Fibroblast of pulmonary artery (primary cell): ENCODE data around the gene GRID2.

Source experiments
- DNase-seq: peaks from one replicate; pipeline ENCODE4 v3.0.0-alpha.2; 2010; ENCODE audit warnings: low read depth
- H3K4me3 ChIP-seq: replicated peaks from 2 replicates; pipeline ENCODE4 v1.5.1; 2011; ENCODE audit warnings: low read depth, mild to moderate bottlenecking, control low read depth, low read length, moderate library complexity
- TF ChIP-seq, protein P1 (sequence below): IDR thresholded peaks from 2 replicates; pipeline ENCODE4 v1.5.1; 2011; ENCODE audit warnings: mild to moderate bottlenecking, control low read depth, low read length, inconsistent platforms; ENCODE audit errors: missing control alignments

Gene GRID2

DNA sequence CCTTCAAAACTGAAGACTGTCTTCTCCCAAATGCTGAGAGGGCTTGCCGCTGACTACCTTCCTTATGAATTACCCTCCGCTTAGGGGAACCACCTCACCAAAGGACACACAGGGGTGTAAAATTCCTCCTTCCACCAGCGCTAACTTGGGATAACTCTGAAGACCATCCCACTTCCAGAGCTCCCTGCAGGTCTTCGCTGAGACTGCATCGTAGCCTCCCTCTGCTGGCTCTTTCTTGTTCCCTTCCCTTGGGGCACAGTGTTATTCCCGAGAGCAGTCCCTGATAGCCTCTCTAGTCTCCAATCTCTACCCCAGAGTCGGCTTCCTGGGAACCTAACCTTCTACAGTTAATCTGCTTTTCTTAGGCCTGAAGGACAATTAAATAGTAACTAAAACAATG is 799.3 kb downstream of the GRID2 start:
- TF ChIP-seq, protein P1, sequence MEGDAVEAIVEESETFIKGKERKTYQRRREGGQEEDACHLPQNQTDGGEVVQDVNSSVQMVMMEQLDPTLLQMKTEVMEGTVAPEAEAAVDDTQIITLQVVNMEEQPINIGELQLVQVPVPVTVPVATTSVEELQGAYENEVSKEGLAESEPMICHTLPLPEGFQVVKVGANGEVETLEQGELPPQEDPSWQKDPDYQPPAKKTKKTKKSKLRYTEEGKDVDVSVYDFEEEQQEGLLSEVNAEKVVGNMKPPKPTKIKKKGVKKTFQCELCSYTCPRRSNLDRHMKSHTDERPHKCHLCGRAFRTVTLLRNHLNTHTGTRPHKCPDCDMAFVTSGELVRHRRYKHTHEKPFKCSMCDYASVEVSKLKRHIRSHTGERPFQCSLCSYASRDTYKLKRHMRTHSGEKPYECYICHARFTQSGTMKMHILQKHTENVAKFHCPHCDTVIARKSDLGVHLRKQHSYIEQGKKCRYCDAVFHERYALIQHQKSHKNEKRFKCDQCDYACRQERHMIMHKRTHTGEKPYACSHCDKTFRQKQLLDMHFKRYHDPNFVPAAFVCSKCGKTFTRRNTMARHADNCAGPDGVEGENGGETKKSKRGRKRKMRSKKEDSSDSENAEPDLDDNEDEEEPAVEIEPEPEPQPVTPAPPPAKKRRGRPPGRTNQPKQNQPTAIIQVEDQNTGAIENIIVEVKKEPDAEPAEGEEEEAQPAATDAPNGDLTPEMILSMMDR: no peak
- DNase-seq: no peak
- no peak overlapping the region for H3K4me3 ChIP-seq

DNA sequence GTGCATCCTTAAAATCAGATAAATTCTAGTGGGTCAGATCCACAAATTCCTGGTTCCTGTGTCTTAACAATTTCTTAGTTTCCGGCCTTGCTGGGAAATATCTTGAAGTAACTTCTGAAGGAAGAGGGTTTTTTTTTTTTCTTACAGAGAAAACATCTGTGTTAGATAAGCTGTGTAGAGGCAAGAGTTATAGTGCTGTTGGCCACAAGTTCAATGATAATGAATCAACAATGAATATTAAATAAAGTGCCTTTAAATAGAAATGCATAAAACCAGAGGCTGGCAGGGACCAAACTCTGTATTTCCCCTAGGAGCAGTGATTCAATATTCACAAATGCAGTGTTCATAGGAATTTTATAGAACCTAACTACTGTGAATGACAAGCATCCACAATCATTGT is 812.9 kb downstream of the GRID2 start:
- no peak overlapping the region for H3K4me3 ChIP-seq
- TF ChIP-seq, protein P1: no peak
- DNase-seq: no peak

DNA sequence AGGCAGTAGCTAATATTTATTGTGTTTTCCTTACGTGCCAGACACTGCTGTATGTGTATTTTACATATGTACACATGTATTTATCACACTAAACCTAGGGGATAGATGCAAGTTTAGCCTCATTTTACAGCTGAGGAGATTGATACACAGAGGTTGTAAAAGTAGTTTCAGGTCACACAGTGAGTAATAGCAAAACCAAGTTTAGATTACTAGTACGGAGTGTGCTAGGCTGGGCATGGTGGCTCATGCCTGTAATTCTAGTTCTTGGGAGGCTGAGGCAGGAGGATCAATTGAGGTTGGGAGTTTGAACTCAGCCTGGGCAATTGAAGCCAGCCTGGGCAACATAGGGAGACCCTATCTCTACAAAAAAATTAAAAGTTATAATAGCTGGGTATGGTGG is 823.7 kb downstream of the GRID2 start:
- no peak overlapping the region for H3K4me3 ChIP-seq
- TF ChIP-seq, protein P1: no peak
- DNase-seq: no peak

DNA sequence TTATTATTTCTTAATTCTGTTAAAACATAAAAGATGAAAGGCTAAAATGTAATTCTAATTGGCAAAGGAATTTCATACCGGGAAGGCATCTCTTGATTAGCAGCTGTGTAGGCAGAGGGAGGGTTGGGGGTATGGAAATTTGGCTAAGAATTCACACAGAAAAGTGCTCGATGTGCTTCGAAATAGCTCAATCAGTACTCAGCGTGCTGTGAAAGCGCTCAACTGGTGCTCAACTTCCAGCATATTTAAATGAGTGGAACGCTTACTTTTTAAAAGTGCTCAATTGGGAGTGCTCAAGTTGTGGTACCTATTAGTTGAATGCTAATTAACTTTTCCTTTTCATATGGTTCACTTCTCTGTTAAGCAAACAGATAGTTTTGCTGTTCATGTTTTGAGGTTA is 828.9 kb downstream of the GRID2 start:
- H3K4me3 ChIP-seq: no peak overlapping the region
- DNase-seq: no peak
- TF ChIP-seq, protein P1: no peak

DNA sequence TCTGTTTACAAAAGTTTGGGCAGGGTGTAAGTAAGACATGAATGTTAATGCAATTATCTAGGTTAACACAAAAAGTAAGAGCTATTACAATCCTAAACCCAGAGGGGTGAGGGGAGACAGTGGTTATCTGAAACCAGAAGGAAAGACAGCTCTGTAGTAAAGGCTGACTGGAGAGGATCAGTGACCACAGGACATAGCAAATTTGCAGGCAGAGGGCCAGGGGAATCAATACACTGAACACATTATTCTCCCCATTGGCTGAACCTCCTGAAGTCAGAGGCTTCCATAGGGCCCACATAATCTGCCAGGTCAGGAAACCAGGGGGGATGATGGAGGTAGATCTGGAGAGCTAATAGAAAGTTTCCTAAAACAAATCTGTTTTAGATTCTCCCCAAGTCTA is 835.4 kb downstream of the GRID2 start:
- no peak overlapping the region for H3K4me3 ChIP-seq
- DNase-seq: no peak
- TF ChIP-seq, protein P1: no peak

DNA sequence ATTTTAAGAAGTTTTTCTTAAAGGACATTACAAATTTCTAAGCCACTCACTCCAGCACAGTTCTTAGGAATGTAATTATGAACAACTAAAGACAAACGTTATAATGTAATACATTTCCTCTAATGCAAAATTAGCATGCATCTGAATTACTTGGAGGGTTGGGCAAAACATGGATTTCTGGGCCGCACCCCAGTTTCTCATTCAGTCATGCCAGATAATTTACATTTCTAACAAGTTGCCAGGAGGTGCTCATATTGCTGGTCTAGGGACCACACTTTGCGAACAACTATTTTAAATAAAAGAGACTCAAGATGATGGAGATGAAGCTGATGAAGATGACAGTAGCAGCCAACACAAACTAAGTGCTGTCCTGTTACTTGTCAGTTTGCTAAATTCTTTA is 840.1 kb downstream of the GRID2 start:
- TF ChIP-seq, protein P1: no peak
- no peak for DNase-seq
- H3K4me3 ChIP-seq: no peak overlapping the region

DNA sequence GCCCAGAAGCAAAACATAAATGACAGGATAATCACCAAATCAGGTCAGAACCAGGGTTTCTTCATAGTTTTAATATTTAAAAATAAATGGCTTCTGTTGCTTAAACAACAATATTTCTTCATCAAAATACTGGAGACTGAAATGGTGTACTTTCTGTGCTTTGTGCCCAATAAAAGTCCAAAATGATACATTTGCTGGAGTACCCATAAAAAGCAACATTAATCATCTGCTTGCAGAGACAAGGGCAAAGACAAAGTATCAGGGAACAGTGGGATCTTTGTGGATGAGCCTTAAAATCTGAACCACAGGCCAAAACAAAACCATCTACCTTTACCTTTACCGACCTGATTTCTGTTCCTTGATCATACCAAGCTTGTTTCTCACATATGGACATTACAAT is 840.9 kb downstream of the GRID2 start:
- TF ChIP-seq, protein P1: no peak
- DNase-seq: no peak
- no peak overlapping the region for H3K4me3 ChIP-seq
